OCI-LY7 (cell line): Measurements from ENCODE around the gene GPR22. TPM values are rescaled to one million over a fixed set of nuclear protein-coding genes. Genes with fewer than 3 reads are reported as not detected.

ENCODE experiments used
- BruUV-seq: library from RNA; stranded (reverse); fragments of 400-500 nt; replicated peaks from 2 replicates; lab custom pipeline; 2021; lab: Mats Ljungman, UMichigan
- CTCF ChIA-PET: fragments of 300-600 bp; sonication (Branson Sonifier 250); formaldehyde crosslinking; loops from one replicate; lab custom pipeline; 2022; ENCODE audit warnings: antibody characterized with exemption; ENCODE audit not compliant: unreplicated experiment; lab: Charles Lee
- POLR2A ChIA-PET: fragments of 300-600 bp; sonication (Branson Sonifier 250); formaldehyde crosslinking; loops from one replicate; lab custom pipeline; 2022; ENCODE audit warnings: antibody characterized with exemption; lab: Charles Lee
- DNase-seq: peaks from one replicate; pipeline ENCODE4 v3.0.0-alpha.2; 2015; ENCODE audit warnings: low spot score
- H2AFZ ChIP-seq: fragments of 200-600 bp; sonication (generic), shearing (Covaris generic); 2 replicates; pipeline ENCODE4 v1.6.1; 2014; ENCODE audit warnings: mild to moderate bottlenecking, antibody characterized with exemption, low read length, moderate library complexity
- H3K27ac ChIP-seq: fragments of 200-600 bp; sonication (generic); 2 replicates; pipeline ENCODE4 v1.5.1; 2014; ENCODE audit warnings: mixed run types, low read depth, mild to moderate bottlenecking, moderate library complexity, low read length, inconsistent platforms; ENCODE audit not compliant: poor library complexity, severe bottlenecking
- H3K36me3 ChIP-seq: fragments of 200-600 bp; sonication (generic); 2 replicates; pipeline ENCODE4 v1.6.1; 2014; ENCODE audit warnings: mild to moderate bottlenecking, antibody characterized with exemption, low read length, moderate library complexity, mixed read lengths; ENCODE audit not compliant: insufficient read depth
- H3K4me1 ChIP-seq: fragments of 200-600 bp; sonication (generic); 2 replicates; pipeline ENCODE4 v1.5.1; 2014; ENCODE audit warnings: mild to moderate bottlenecking, low read length; ENCODE audit not compliant: insufficient read depth, poor library complexity, severe bottlenecking
- H3K4me2 ChIP-seq: fragments of 200-600 bp; sonication (generic); 2 replicates; pipeline ENCODE4 v1.6.1; 2014; ENCODE audit warnings: mild to moderate bottlenecking, low read length
- H3K4me3 ChIP-seq: fragments of 200-600 bp; sonication (generic); 2 replicates; pipeline ENCODE4 v1.5.1; 2014; ENCODE audit warnings: mild to moderate bottlenecking, low read depth, low read length; ENCODE audit not compliant: poor library complexity, severe bottlenecking
- H3K79me2 ChIP-seq: fragments of 200-600 bp; sonication (generic); 2 replicates; pipeline ENCODE4 v1.6.1; 2016; ENCODE audit warnings: low read depth, mild to moderate bottlenecking, low read length, moderate library complexity, mixed read lengths; ENCODE audit not compliant: insufficient read depth
- H3K9me2 ChIP-seq: fragments of 200-600 bp; sonication (generic); 2 replicates; pipeline ENCODE4 v1.6.1; 2016; ENCODE audit warnings: mild to moderate bottlenecking, low read length, mixed read lengths; ENCODE audit not compliant: insufficient read depth
- H3K9me3 ChIP-seq: fragments of 200-600 bp; sonication (generic); 2 replicates; pipeline ENCODE4 v1.6.1; 2014; ENCODE audit warnings: mild to moderate bottlenecking, mixed run types, low read length, mixed read lengths
- H4K20me1 ChIP-seq: fragments of 200-600 bp; sonication (generic); 2 replicates; pipeline ENCODE4 v1.6.1; 2014; ENCODE audit warnings: mild to moderate bottlenecking, antibody characterized with exemption, low read length, moderate library complexity, mixed read lengths; ENCODE audit not compliant: insufficient read depth
- CTCF ChIP-seq: fragments of 200-600 bp; sonication (generic); conservative IDR thresholded peaks from 2 replicates; pipeline ENCODE4 v1.5.1; 2014; ENCODE audit warnings: mild to moderate bottlenecking, antibody characterized with exemption, low read length, moderate library complexity, mixed read lengths
- EZH2phosphoT487 ChIP-seq: fragments of 200-600 bp; sonication (generic); IDR thresholded peaks from 2 replicates; pipeline ENCODE4 v1.6.1; 2018; ENCODE audit warnings: low read depth, borderline replicate concordance, mild to moderate bottlenecking, mixed run types, antibody characterized with exemption, low read length, moderate library complexity, mixed read lengths
- intact Hi-C: fragments of 100-400 bp; cut with micrococcal nuclease; formaldehyde crosslinking; loops from one replicate; pipeline ENCODE4 v1.10.0; 2022; ENCODE audit not compliant: unreplicated experiment
- total RNA-seq, 2 experiments: library from RNA; depleted of rRNA in 1 of 2; stranded (reverse); fragments of >200 nt in 1 of 2; shearing (Covaris generic) in 1 of 2; gene quantifications; 2 replicates each; pipeline ENCODE4 v1.2.3, GENCODE V29; 2014 to 2022

Gene GPR22
- total RNA-seq, 2 experiments from 2014 or later: not detected

- intact Hi-C loops: no loop called here
- H3K79me2 ChIP-seq: 0 out of 2 replicates have a peak, but pooled peaks cover 9% of the 10 kb centered on the region
- no peaks in the 10 kb centered on the region for H3K9me2 ChIP-seq
- no peaks in the 10 kb centered on the region for H4K20me1 ChIP-seq
- H3K9me3 ChIP-seq: no peaks in the 10 kb centered on the region
- H3K4me2 ChIP-seq: no peak overlapping the region
- BruUV-seq: no TSS peak
- H3K4me3 ChIP-seq: no peak overlapping the region
- no peak for TF ChIP-seq EZH2phosphoT487
- no peak for TF ChIP-seq CTCF
- H2AFZ ChIP-seq: no peak overlapping the region
- H3K4me1 ChIP-seq: no peaks in the 10 kb centered on the region
- no peak for DNase-seq
- POLR2A ChIA-PET: interaction anchor here (0.7 kb wide), 3 partner anchors 14 to 684 kb away, joined by 3 to 5 read pairs (median 3); no protein-coding TSS in a partner anchor
- CTCF ChIA-PET: no interaction called here
- H3K36me3 ChIP-seq: no peaks in the 10 kb centered on the region
- no peak overlapping the region for H3K27ac ChIP-seq
Observed at GRCh38 chr7:107495516-107495915, 25.7 kb downstream of the GPR22 start.

GRCh38 chr7:107499731-107500130, 29.9 kb downstream of the GPR22 start:
- H3K9me3 ChIP-seq: no peaks in the 10 kb centered on the region
- H3K79me2 ChIP-seq: 0 out of 2 replicates have a peak, but pooled peaks cover 9% of the 10 kb centered on the region
- no peak overlapping the region for H2AFZ ChIP-seq
- BruUV-seq: no TSS peak
- CTCF ChIA-PET: no interaction called here
- POLR2A ChIA-PET: interaction anchor here (0.6 kb wide), 1 partner anchor 131 kb away, joined by 3 read pairs; no protein-coding TSS in a partner anchor
- H3K4me3 ChIP-seq: no peak overlapping the region
- H3K4me1 ChIP-seq: no peaks in the 10 kb centered on the region
- DNase-seq: no peak
- H3K4me2 ChIP-seq: no peak overlapping the region
- H3K9me2 ChIP-seq: no peaks in the 10 kb centered on the region
- TF ChIP-seq EZH2phosphoT487 (no peak), CTCF (no peak)
- no peaks in the 10 kb centered on the region for H4K20me1 ChIP-seq
- no peak overlapping the region for H3K27ac ChIP-seq
- no peaks in the 10 kb centered on the region for H3K36me3 ChIP-seq
- intact Hi-C loops: no loop called here

- 0 out of 2 replicates have a peak, but pooled peaks cover 4% of the 10 kb centered on the region for H3K79me2 ChIP-seq
- no peak overlapping the region for H2AFZ ChIP-seq
- H3K4me3 ChIP-seq: no peak overlapping the region
- no TSS peak for BruUV-seq
- H3K4me2 ChIP-seq: no peak overlapping the region
- no peaks in the 10 kb centered on the region for H3K4me1 ChIP-seq
- H3K27ac ChIP-seq: no peak overlapping the region
- ChIA-PET POLR2A (interaction anchor here (0.6 to 1.9 kb wide), 5 partner anchors 10 to 1253 kb away, joined by 3 to 6 read pairs (median 4); no protein-coding TSS in a partner anchor), CTCF (no interaction called here)
- no peaks in the 10 kb centered on the region for H3K9me2 ChIP-seq
- DNase-seq: peak; percentile 41
- intact Hi-C loops: loop anchor here (1.0 kb wide), 1 partner anchor 299 kb away; no protein-coding TSS in a partner anchor
- no peaks in the 10 kb centered on the region for H3K36me3 ChIP-seq
- H4K20me1 ChIP-seq: no peaks in the 10 kb centered on the region
- H3K9me3 ChIP-seq: no peaks in the 10 kb centered on the region
- peak; percentile 84 for TF ChIP-seq CTCF
- no peak for TF ChIP-seq EZH2phosphoT487
Observed at GRCh38 chr7:107501593-107501992, 31.7 kb downstream of the GPR22 start.
